Measurements from ENCODE around the gene TBC1D24.

GRCh38 chr16:2456551-2457153 lies 18.3 kb upstream of the TBC1D24 start:
- TF ChIP-seq, protein P1, sequence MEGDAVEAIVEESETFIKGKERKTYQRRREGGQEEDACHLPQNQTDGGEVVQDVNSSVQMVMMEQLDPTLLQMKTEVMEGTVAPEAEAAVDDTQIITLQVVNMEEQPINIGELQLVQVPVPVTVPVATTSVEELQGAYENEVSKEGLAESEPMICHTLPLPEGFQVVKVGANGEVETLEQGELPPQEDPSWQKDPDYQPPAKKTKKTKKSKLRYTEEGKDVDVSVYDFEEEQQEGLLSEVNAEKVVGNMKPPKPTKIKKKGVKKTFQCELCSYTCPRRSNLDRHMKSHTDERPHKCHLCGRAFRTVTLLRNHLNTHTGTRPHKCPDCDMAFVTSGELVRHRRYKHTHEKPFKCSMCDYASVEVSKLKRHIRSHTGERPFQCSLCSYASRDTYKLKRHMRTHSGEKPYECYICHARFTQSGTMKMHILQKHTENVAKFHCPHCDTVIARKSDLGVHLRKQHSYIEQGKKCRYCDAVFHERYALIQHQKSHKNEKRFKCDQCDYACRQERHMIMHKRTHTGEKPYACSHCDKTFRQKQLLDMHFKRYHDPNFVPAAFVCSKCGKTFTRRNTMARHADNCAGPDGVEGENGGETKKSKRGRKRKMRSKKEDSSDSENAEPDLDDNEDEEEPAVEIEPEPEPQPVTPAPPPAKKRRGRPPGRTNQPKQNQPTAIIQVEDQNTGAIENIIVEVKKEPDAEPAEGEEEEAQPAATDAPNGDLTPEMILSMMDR (IDR thresholded peaks at IDR 0.05; ENCODE audit: borderline replicate concordance, extremely low read depth, low read length, poor library complexity, severe bottlenecking) = no peak
- TF ChIP-seq EZH2 (IDR thresholded peaks at IDR 0.05; ENCODE audit: borderline replicate concordance, low read depth, low read length, severe bottlenecking) = no peak

Measured in DND-41 (cell line).